ENCODE results near the gene FADS3.

DNA sequence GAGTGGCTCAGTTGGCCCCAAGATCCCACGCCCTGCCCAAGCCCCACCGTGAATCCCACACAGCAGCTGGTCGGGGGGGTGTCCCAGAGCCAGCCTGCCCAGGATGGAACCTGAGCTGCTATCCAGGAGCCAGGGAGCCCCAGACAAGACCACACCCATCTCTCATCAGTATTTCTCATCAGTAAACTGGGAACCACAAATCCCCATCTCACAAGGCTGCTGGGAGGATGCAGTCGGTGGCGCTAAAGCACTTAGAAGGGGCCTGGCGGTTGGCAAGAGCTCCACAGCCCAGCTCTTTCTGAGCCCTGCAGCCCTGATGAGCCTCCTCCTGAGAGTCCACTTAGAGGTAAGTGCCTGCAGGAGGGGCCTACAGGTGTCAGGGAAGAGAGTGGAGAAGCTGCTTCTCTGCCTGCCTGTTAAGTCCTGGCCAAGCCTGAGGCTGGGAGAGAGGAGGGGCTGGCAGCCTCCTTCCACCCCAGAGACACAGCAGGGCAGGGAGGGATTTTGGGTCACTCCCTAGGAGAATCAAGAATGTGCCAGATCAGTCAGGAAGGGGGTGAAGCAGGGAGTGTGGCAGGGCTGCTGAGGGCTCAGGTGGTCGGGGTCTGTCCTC is 6.1 kb downstream of the FADS3 start:
- TF ChIP-seq ZNF8 (CRISPR knock-in tag; IDR thresholded peaks at IDR 0.05): no peak
- TF ChIP-seq, protein P1, sequence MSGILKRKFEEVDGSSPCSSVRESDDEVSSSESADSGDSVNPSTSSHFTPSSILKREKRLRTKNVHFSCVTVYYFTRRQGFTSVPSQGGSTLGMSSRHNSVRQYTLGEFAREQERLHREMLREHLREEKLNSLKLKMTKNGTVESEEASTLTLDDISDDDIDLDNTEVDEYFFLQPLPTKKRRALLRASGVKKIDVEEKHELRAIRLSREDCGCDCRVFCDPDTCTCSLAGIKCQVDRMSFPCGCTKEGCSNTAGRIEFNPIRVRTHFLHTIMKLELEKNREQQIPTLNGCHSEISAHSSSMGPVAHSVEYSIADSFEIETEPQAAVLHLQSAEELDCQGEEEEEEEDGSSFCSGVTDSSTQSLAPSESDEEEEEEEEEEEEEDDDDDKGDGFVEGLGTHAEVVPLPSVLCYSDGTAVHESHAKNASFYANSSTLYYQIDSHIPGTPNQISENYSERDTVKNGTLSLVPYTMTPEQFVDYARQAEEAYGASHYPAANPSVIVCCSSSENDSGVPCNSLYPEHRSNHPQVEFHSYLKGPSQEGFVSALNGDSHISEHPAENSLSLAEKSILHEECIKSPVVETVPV (CRISPR knock-in tag; IDR thresholded peaks at IDR 0.05): no peak
- TF ChIP-seq, protein P2, sequence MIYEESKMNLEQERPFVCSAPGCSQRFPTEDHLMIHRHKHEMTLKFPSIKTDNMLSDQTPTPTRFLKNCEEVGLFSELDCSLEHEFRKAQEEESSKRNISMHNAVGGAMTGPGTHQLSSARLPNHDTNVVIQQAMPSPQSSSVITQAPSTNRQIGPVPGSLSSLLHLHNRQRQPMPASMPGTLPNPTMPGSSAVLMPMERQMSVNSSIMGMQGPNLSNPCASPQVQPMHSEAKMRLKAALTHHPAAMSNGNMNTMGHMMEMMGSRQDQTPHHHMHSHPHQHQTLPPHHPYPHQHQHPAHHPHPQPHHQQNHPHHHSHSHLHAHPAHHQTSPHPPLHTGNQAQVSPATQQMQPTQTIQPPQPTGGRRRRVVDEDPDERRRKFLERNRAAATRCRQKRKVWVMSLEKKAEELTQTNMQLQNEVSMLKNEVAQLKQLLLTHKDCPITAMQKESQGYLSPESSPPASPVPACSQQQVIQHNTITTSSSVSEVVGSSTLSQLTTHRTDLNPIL (CRISPR knock-in tag; IDR thresholded peaks at IDR 0.05; ENCODE audit: low read depth): no peak
- no peak for TF ChIP-seq ZC3H10 (CRISPR knock-in tag; IDR thresholded peaks at IDR 0.05)
- TF ChIP-seq ISL1 (CRISPR knock-in tag; IDR thresholded peaks at IDR 0.05): no peak
- TF ChIP-seq PPARA (CRISPR knock-in tag; IDR thresholded peaks at IDR 0.05; ENCODE audit: borderline replicate concordance): no peak
- TF ChIP-seq TCF4 (CRISPR knock-in tag; IDR thresholded peaks at IDR 0.05; ENCODE audit: borderline replicate concordance): no peak
- TF ChIP-seq OSR1 (CRISPR knock-in tag; IDR thresholded peaks at IDR 0.05): no peak
- TF ChIP-seq, protein P3, sequence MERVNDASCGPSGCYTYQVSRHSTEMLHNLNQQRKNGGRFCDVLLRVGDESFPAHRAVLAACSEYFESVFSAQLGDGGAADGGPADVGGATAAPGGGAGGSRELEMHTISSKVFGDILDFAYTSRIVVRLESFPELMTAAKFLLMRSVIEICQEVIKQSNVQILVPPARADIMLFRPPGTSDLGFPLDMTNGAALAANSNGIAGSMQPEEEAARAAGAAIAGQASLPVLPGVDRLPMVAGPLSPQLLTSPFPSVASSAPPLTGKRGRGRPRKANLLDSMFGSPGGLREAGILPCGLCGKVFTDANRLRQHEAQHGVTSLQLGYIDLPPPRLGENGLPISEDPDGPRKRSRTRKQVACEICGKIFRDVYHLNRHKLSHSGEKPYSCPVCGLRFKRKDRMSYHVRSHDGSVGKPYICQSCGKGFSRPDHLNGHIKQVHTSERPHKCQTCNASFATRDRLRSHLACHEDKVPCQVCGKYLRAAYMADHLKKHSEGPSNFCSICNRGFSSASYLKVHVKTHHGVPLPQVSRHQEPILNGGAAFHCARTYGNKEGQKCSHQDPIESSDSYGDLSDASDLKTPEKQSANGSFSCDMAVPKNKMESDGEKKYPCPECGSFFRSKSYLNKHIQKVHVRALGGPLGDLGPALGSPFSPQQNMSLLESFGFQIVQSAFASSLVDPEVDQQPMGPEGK (CRISPR knock-in tag; IDR thresholded peaks at IDR 0.05; ENCODE audit: borderline replicate concordance): no peak
- TF ChIP-seq TOX (CRISPR knock-in tag; IDR thresholded peaks at IDR 0.05; ENCODE audit: borderline replicate concordance): no peak
- no peak for TF ChIP-seq ZFP3 (CRISPR knock-in tag; IDR thresholded peaks at IDR 0.05)
- no peak for TF ChIP-seq ZFP30 (CRISPR knock-in tag; IDR thresholded peaks at IDR 0.05)
